Activated T-helper 1 cell treated with anti-CD3 and anti-CD28 coated beads, Interleukin-12 subunit alpha, Interleukin-12 subunit beta, Interleukin-2, Interleukin-4 antibody, amounts not matched to agents 30 ng/mL and 10 ng/mL and 1 ng/mL, durations not matched to agents 14 hours and 24 hours and 36 hours (primary cell): ENCODE data around the gene ZNF248. TPM values are rescaled to one million over a fixed set of nuclear protein-coding genes. Genes with fewer than 3 reads are reported as not detected.
"Not testable (repeated sequence)": the region's sequence is repeated elsewhere in the genome, so short reads cannot be mapped to it uniquely, and the experiment has no call there.

Source experiments
- DNase-seq: peaks from one replicate; pipeline ENCODE4 v3.0.0; 2021; ENCODE audit warnings: low spot score
- H3K27ac Mint-ChIP-seq: one replicate; pipeline ENCODE4 v1.8.0; 2021; ENCODE audit warnings: mild to moderate bottlenecking, mixed read lengths
- H3K27me3 Mint-ChIP-seq: one replicate; pipeline ENCODE4 v1.8.0; 2022; ENCODE audit warnings: mild to moderate bottlenecking, moderate library complexity, mixed read lengths; ENCODE audit not compliant: insufficient read depth
- H3K36me3 Mint-ChIP-seq: one replicate; pipeline ENCODE4 v1.8.0; 2021; ENCODE audit warnings: low read depth, mixed read lengths
- H3K4me1 Mint-ChIP-seq: one replicate; pipeline ENCODE4 v1.8.0; 2021; ENCODE audit warnings: low read depth, mixed read lengths
- H3K4me3 Mint-ChIP-seq: one replicate; pipeline ENCODE4 v1.8.0; 2021; ENCODE audit warnings: mild to moderate bottlenecking, moderate library complexity, mixed read lengths
- H3K9me3 Mint-ChIP-seq: one replicate; pipeline ENCODE4 v1.8.0; 2021; ENCODE audit warnings: mixed read lengths
- intact Hi-C: fragments of 100-400 bp; cut with micrococcal nuclease; formaldehyde crosslinking; loops from one replicate; pipeline ENCODE4 v1.15.1; 2024
- total RNA-seq: library from RNA; stranded (reverse); gene quantifications from 2 replicates; pipeline ENCODE4 v1.2.3, GENCODE V29; 2022

Gene ZNF248
- total RNA-seq, 1 donor from 2014 or later = 7.9 TPM

- no peaks in the 10 kb centered on the region for H3K27me3 Mint-ChIP-seq
- no peak for DNase-seq
These were observed 99.3 kb downstream of the ZNF248 start for GRCh38 chr10:37758074-37758473.

GRCh38 chr10:37754538-37755323 lies 102.7 kb downstream of the ZNF248 start:
- H3K27ac Mint-ChIP-seq = no peak overlapping the region
- H3K4me3 Mint-ChIP-seq = no peak overlapping the region
- no peak for DNase-seq
- H3K9me3 Mint-ChIP-seq = peaks cover 20% of the 10 kb centered on the region
- no peaks in the 10 kb centered on the region for H3K4me1 Mint-ChIP-seq
- no peaks in the 10 kb centered on the region for H3K27me3 Mint-ChIP-seq
- H3K36me3 Mint-ChIP-seq = no peaks in the 10 kb centered on the region
- intact Hi-C loops = no loop called here

More at GRCh38 chr10:37758074-37758473, 99.3 kb downstream of the ZNF248 start:
- Mint-ChIP-seq H3K27ac (no peak overlapping the region), H3K36me3 (no peaks in the 10 kb centered on the region), H3K9me3 (peaks cover 35% of the 10 kb centered on the region), H3K4me1 (no peaks in the 10 kb centered on the region), H3K4me3 (no peak overlapping the region)
- intact Hi-C loops = no loop called here

DNA sequence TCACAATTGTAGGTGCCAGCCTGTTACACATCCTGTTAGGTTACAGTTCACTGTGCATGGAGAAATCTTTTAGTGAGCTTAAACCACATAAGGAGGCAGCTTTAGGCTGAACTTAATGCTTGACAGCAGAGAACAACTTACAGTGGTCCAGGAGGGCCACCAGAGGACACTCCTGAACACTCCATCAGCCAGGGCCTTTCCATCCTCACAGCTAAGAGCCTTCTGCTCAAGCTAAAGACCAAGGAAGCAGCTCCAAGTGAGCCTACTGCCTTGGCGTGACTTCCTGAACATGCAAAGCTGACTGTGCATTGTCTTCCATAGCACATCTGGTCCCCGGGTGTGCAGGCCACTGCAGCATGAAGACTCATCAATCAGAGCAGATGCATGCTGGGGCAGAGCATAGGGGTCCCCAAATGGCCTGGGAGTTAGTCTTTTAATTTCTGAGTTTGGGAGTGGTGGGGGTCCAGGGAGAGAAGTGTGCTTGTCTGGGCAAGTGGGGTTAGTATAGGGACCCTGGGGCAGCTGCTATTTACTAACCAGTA lies 105.0 kb downstream of the ZNF248 start:
- Mint-ChIP-seq H3K4me1 (no peaks in the 10 kb centered on the region), H3K27me3 (no peaks in the 10 kb centered on the region), H3K9me3 (peaks cover 21% of the 10 kb centered on the region), H3K4me3 (no peak overlapping the region), H3K36me3 (no peaks in the 10 kb centered on the region), H3K27ac (no peak overlapping the region)
- intact Hi-C loops = no loop called here
- no peak for DNase-seq

GRCh38 chr10:37748170-37748569 lies 109.2 kb downstream of the ZNF248 start:
- no peaks in the 10 kb centered on the region for H3K27me3 Mint-ChIP-seq
- intact Hi-C loops = no loop called here
- no peak overlapping the region for H3K27ac Mint-ChIP-seq
- peaks cover 27% of the 10 kb centered on the region for H3K9me3 Mint-ChIP-seq
- H3K4me1 Mint-ChIP-seq = no peaks in the 10 kb centered on the region
- no peaks in the 10 kb centered on the region for H3K36me3 Mint-ChIP-seq
- H3K4me3 Mint-ChIP-seq = no peak overlapping the region
- no peak for DNase-seq

- intact Hi-C loops = no loop called here
- H3K27me3 Mint-ChIP-seq = no peaks in the 10 kb centered on the region
- peaks cover 27% of the 10 kb centered on the region for H3K9me3 Mint-ChIP-seq
- DNase-seq = no peak
- H3K27ac Mint-ChIP-seq = no peak overlapping the region
- H3K4me1 Mint-ChIP-seq = no peaks in the 10 kb centered on the region
- no peaks in the 10 kb centered on the region for H3K36me3 Mint-ChIP-seq
- no peak overlapping the region for H3K4me3 Mint-ChIP-seq
These were observed 110.3 kb downstream of the ZNF248 start for GRCh38 chr10:37747081-37747480.

DNA sequence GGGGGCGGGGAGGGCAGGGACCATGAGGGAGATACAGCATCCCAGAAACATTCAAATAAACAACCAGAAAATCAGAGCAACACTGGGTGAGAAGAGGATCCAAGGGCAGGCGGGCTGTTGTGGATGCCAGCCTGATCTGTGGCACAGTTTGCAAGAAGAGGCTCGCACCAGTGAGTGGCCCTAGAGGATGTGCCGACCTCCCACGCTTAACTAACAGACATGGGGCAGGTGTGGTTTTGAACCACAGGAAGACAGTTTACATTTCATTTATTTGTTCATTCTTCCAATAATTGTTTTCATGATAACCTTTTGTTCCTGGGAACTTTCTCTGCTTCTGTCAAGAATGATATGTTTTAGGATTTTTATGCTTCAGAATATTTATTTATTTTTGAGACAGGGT lies 115.6 kb downstream of the ZNF248 start:
- no peak for DNase-seq
- peaks cover 19% of the 10 kb centered on the region for H3K9me3 Mint-ChIP-seq
- H3K27me3 Mint-ChIP-seq = no peaks in the 10 kb centered on the region
- no peak overlapping the region for H3K27ac Mint-ChIP-seq
- no peaks in the 10 kb centered on the region for H3K4me1 Mint-ChIP-seq
- H3K4me3 Mint-ChIP-seq = no peak overlapping the region
- no peaks in the 10 kb centered on the region for H3K36me3 Mint-ChIP-seq
- intact Hi-C loops = no loop called here

DNA sequence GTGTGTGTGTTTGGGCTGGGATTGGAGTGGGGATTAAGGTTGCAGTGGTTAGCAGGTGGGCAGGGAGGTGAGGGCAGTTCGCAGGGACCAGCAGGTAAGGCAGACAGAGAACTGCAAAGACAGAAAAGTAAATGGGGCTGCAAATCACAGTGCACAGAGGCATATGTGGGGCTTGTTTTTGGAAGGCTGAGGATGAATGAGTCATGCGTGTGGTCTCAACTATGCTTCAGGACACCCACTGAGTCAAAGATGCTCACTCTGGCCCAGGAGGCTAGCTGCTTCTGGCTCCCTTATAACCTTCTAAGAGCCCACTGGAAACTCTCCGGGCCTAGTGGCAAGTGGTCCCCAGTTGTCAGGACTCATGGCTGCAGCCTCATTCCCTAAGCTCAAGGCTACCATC lies 118.2 kb downstream of the ZNF248 start:
- intact Hi-C loops = no loop called here

DNA sequence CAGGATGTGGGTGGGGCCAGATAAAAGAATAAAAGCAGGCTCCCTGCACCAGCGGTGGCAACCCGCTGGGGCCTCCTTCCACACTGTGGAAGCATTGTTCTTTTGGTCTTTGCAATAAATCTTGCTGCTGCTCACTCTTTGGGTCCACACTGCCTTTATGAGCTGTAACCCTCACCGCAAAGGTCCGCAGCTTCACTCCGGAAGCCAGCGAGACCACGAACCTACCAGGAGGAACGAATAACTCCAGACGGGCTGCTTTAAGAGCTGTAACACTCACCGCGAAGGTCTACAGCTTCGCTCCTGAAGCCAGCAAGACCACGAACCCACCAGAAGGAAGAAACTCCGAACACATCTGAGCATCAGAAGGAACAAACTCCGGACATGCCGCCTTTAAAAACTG lies 119.2 kb downstream of the ZNF248 start:
- DNase-seq, H3K4me1 Mint-ChIP-seq, H3K27ac Mint-ChIP-seq, H3K27me3 Mint-ChIP-seq, H3K36me3 Mint-ChIP-seq, intact Hi-C loops, H3K4me3 Mint-ChIP-seq: not testable (repeated sequence)
- H3K9me3 Mint-ChIP-seq = peaks cover 17% of the 10 kb centered on the region

More for the DNA sequence above, 118.2 kb downstream of the ZNF248 start:
- peaks cover 13% of the 10 kb centered on the region for H3K9me3 Mint-ChIP-seq
- H3K36me3 Mint-ChIP-seq = no peaks in the 10 kb centered on the region
- no peaks in the 10 kb centered on the region for H3K4me1 Mint-ChIP-seq
- no peak overlapping the region for H3K27ac Mint-ChIP-seq
- H3K27me3 Mint-ChIP-seq = no peaks in the 10 kb centered on the region
- DNase-seq = no peak
- no peak overlapping the region for H3K4me3 Mint-ChIP-seq

DNA sequence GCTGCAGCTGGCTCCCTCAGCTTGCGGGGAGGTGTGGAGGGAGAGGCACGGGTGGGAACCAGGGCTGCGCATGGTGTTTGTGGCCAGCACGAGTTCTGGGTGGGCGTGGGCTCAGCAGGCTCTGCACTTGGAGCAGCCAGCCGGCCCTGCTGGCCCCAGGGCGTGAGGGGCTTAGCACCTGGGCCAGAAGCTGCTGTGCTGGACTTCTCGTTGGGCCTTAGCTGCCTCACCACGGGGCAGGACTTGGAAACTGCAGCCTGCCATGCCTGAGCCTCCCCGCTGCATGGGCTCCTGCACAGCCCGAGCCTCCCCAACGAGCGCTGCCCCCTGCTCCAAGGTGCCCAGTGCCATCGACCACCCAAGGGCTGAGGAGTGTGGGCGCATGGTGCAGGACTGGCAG lies 120.1 kb downstream of the ZNF248 start:
- Mint-ChIP-seq H3K4me1 (no peaks in the 10 kb centered on the region), H3K9me3 (peaks cover 17% of the 10 kb centered on the region), H3K27ac (no peak overlapping the region), H3K4me3 (no peak overlapping the region), H3K36me3 (no peaks in the 10 kb centered on the region), H3K27me3 (no peaks in the 10 kb centered on the region)
- intact Hi-C loops = no loop called here
- no peak for DNase-seq

DNA sequence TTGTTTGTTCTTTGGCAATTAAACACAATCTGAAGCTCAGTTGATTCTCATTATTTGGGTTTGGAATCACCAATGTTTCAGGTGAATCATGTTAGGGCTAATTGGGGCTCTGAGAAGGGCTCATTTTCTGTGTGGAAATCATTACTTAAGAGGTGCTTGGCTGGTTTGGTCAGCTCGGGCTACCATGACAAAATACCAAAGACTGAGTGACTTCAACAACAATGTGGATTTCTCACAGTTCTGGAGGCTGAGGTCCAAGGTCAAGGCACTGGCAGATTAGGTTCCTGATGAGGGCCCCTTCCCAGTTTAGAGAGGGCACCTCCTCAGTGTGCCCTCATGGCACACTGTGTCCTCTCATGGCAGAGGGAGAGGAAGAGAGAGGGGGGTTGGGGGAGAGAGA lies 121.3 kb downstream of the ZNF248 start:
- Mint-ChIP-seq H3K27me3 (no peaks in the 10 kb centered on the region), H3K9me3 (peaks cover 17% of the 10 kb centered on the region), H3K4me3 (no peak overlapping the region), H3K36me3 (no peaks in the 10 kb centered on the region), H3K4me1 (no peaks in the 10 kb centered on the region), H3K27ac (no peak overlapping the region)
- intact Hi-C loops = no loop called here
- no peak for DNase-seq

- no peaks in the 10 kb centered on the region for H3K4me1 Mint-ChIP-seq
- H3K9me3 Mint-ChIP-seq = peaks cover 19% of the 10 kb centered on the region
- H3K36me3 Mint-ChIP-seq = no peaks in the 10 kb centered on the region
- H3K27me3 Mint-ChIP-seq = no peaks in the 10 kb centered on the region
- intact Hi-C loops = no loop called here
- H3K27ac Mint-ChIP-seq = no peak overlapping the region
- DNase-seq = no peak
- no peak overlapping the region for H3K4me3 Mint-ChIP-seq
These were observed 122.4 kb downstream of the ZNF248 start for GRCh38 chr10:37734971-37735370.
